GM18520 (cell line): ENCODE data around the gene DHCR7.
A peak's percentile ranks its signal among the peaks of the same experiment; 100 is the strongest.

Experiments used
- ATAC-seq: cut with Tn5 transposase; IDR thresholded peaks from one replicate; pipeline ENCODE4 v1.9.1; 2021; ENCODE audit not compliant: unreplicated experiment

Gene DHCR7

GRCh38 chr11:71458146-71459070, 10.2 kb upstream of the DHCR7 start:
- no peak for ATAC-seq

- ATAC-seq: no peak
Measured at GRCh38 chr11:71456831-71457230, 8.6 kb upstream of the DHCR7 start.

GRCh38 chr11:71456294-71456693, 8.1 kb upstream of the DHCR7 start:
- ATAC-seq: no peak

GRCh38 chr11:71454470-71455113, 6.4 kb upstream of the DHCR7 start:
- ATAC-seq: no peak

GRCh38 chr11:71453918-71454304, 5.7 kb upstream of the DHCR7 start:
- no peak for ATAC-seq

GRCh38 chr11:71453037-71453917, 5.1 kb upstream of the DHCR7 start, which contains the start of gene NADSYN1:
Gene NADSYN1, plus strand, starts transcription at chr11:71453203. Its CDS starts 94 bp downstream, at chr11:71453297.
- ATAC-seq: peak; percentile 27

GRCh38 chr11:71452199-71453036, 4.2 kb upstream of the DHCR7 start:
- ATAC-seq: no peak

GRCh38 chr11:71451596-71452198, 3.5 kb upstream of the DHCR7 start:
- ATAC-seq: no peak

- ATAC-seq: no peak
Measured at GRCh38 chr11:71450939-71451338, 2.7 kb upstream of the DHCR7 start.

GRCh38 chr11:71450507-71450906, 2.3 kb upstream of the DHCR7 start:
- no peak for ATAC-seq

- ATAC-seq: no peak
Measured at GRCh38 chr11:71449596-71449995, 1.4 kb upstream of the DHCR7 start.

- no peak for ATAC-seq
Measured at GRCh38 chr11:71447791-71448256, 369 bp downstream of the DHCR7 start.

GRCh38 chr11:71446942-71447688, 1.1 kb downstream of the DHCR7 start:
- no peak for ATAC-seq

GRCh38 chr11:71446150-71446549, 2.0 kb downstream of the DHCR7 start:
- no peak for ATAC-seq

GRCh38 chr11:71444811-71445210, 3.4 kb downstream of the DHCR7 start:
- ATAC-seq: no peak

- no peak for ATAC-seq
Measured at GRCh38 chr11:71443736-71444445, 4.3 kb downstream of the DHCR7 start.

- ATAC-seq: no peak
Measured at GRCh38 chr11:71442880-71443279, 5.3 kb downstream of the DHCR7 start.

- ATAC-seq: no peak
Measured at GRCh38 chr11:71442123-71442522, 6.1 kb downstream of the DHCR7 start.
